ENCODE data around the gene EHMT2.

GRCh38 chr6:31836047-31836473, 61.4 kb downstream of the EHMT2 start:
- TF ChIP-seq CTCF (conservative IDR thresholded peaks at IDR 0.05; ENCODE audit: low read depth, low read length), result no peak
- no peak for TF ChIP-seq EZH2 (IDR thresholded peaks at IDR 0.05; ENCODE audit: borderline replicate concordance, low read depth, low read length, poor library complexity, severe bottlenecking)

Data from A673 (cell line).